B cell (primary cell): ENCODE measurements around the gene PFKFB1. TPM values are rescaled to one million over a fixed set of nuclear protein-coding genes. Genes with fewer than 3 reads are reported as not detected.

Experiments used
- ATAC-seq: fragments of 200-7000 bp; cut with Tn5 transposase; one replicate; pipeline ENCODE4 v1.10.0; 2021; ENCODE audit warnings: low read depth, mild to moderate bottlenecking, moderate number of reproducible peaks, moderate library complexity
- CTCF ChIA-PET: fragments of 350-600 bp; sonication (Branson Sonifier 250); formaldehyde crosslinking; loops from one replicate; lab custom pipeline; 2021; ENCODE audit warnings: antibody characterized with exemption, inconsistent platforms; lab: Charles Lee
- POLR2A ChIA-PET: fragments of 350-600 bp; sonication (Branson Sonifier 250); formaldehyde crosslinking; loops from one replicate; lab custom pipeline; 2021; ENCODE audit warnings: antibody characterized with exemption; lab: Charles Lee
- DNase-seq: peaks from one replicate; pipeline ENCODE4 v3.0.0; 2013
- H2AFZ ChIP-seq: 2 replicates; pipeline ENCODE4 v1.6.1; 2012; ENCODE audit warnings: mild to moderate bottlenecking, low read depth, low read length; ENCODE audit not compliant: insufficient read depth, poor library complexity, severe bottlenecking
- H3K27ac ChIP-seq, 2 donors: 1 replicate in 1 of 2; 2 replicates in 1 of 2; pipeline ENCODE4 v1.5.1; 2012 to 2013; ENCODE audit warnings: low read length in 2 of 2, mild to moderate bottlenecking in 2 of 2, moderate library complexity in 1 of 2
- H3K27me3 ChIP-seq, 4 experiments: fragments of 200-600 bp in 1 of 4; sonication (generic) in 1 of 4; replicated peaks in 1 of 4; 1 replicate in 2 of 4; 2 replicates in 2 of 4; pipeline versions ENCODE4 v1.6.1 to v1.7.0; 2013 to 2016; ENCODE audit warnings: low read length in 3 of 4, mild to moderate bottlenecking in 2 of 4, mixed read lengths in 1 of 4, moderate library complexity in 1 of 4; ENCODE audit not compliant: insufficient read depth in 4 of 4, control insufficient read depth in 3 of 4; ENCODE audit errors: control extremely low read depth in 1 of 4
- H3K36me3 ChIP-seq, 2 experiments: replicated peaks in 1 of 2; 1 replicate in 1 of 2; 2 replicates in 1 of 2; pipeline versions ENCODE4 v1.6.1 to v1.7.1; 2013; ENCODE audit warnings: low read length in 1 of 2; ENCODE audit not compliant: insufficient read depth in 2 of 2, control insufficient read depth in 1 of 2; ENCODE audit errors: control extremely low read depth in 1 of 2, extremely low read depth in 1 of 2
- H3K4me1 ChIP-seq, 2 donors: fragments of 200-600 bp in 1 of 2; sonication (generic) in 1 of 2; 1 replicate in 1 of 2; 2 replicates in 1 of 2; pipeline versions ENCODE4 v1.5.1 to v1.6.1; 2013 to 2017; ENCODE audit warnings: low read length in 2 of 2; ENCODE audit not compliant: control insufficient read depth in 2 of 2, insufficient read depth in 2 of 2
- H3K4me2 ChIP-seq: replicated peaks from 2 replicates; pipeline ENCODE3; 2012; ENCODE audit warnings: mild to moderate bottlenecking, low read depth, low read length; ENCODE audit not compliant: poor library complexity, severe bottlenecking
- H3K4me3 ChIP-seq, 5 experiments: fragments of 200-600 bp in 1 of 5; sonication (generic) in 1 of 5; 1 replicate in 3 of 5; 2 replicates in 2 of 5; pipeline versions ENCODE4 v1.5.1 to v1.7.0; 2011 to 2016; ENCODE audit warnings: low read length in 4 of 5, mild to moderate bottlenecking in 4 of 5, low read depth in 2 of 5, control low read depth in 1 of 5, moderate library complexity in 1 of 5; ENCODE audit not compliant: insufficient read depth in 1 of 5; ENCODE audit errors: control extremely low read depth in 1 of 5, extremely low read depth in 1 of 5
- H3K79me2 ChIP-seq: fragments of 200-600 bp; sonication (generic); one replicate; pipeline ENCODE4 v1.6.0; 2016; ENCODE audit warnings: low read length; ENCODE audit not compliant: control insufficient read depth, insufficient read depth
- H3K9ac ChIP-seq: fragments of 200-600 bp; sonication (generic); 2 replicates; pipeline ENCODE4 v1.6.1; 2017; ENCODE audit warnings: mild to moderate bottlenecking, low read length, moderate library complexity
- H3K9me3 ChIP-seq, 3 donors: one replicate each; pipeline versions ENCODE4 v1.6.1 to v1.7.1; 2013; ENCODE audit warnings: low read length in 2 of 3; ENCODE audit not compliant: control insufficient read depth in 2 of 3, insufficient read depth in 1 of 3; ENCODE audit errors: control extremely low read depth in 1 of 3
- H4K20me1 ChIP-seq: 2 replicates; pipeline ENCODE4 v1.6.0; 2012; ENCODE audit warnings: mild to moderate bottlenecking, low read length; ENCODE audit not compliant: insufficient read depth, control insufficient read depth, poor library complexity, severe bottlenecking
- H3K27ac Mint-ChIP-seq: one replicate; pipeline ENCODE4 v1.8.0; 2021; ENCODE audit warnings: mixed read lengths
- H3K27me3 Mint-ChIP-seq: one replicate; pipeline ENCODE4 v1.8.0; 2021; ENCODE audit warnings: mixed read lengths
- H3K4me1 Mint-ChIP-seq: one replicate; pipeline ENCODE4 v1.8.0; 2021; ENCODE audit warnings: mixed read lengths
- H3K4me3 Mint-ChIP-seq: one replicate; pipeline ENCODE4 v1.8.0; 2021; ENCODE audit warnings: mixed read lengths
- H3K9me3 Mint-ChIP-seq: one replicate; pipeline ENCODE4 v1.8.0; 2022; ENCODE audit warnings: mixed read lengths; ENCODE audit not compliant: insufficient read depth
- EZH2 ChIP-seq: IDR thresholded peaks from 2 replicates; pipeline ENCODE4 v1.6.1; 2012; ENCODE audit warnings: borderline replicate concordance, low read depth, mild to moderate bottlenecking, moderate library complexity, low read length; ENCODE audit not compliant: insufficient read depth, poor library complexity, severe bottlenecking
- WGBS: methylation state at CpG from one replicate; pipeline ENCODE4 v1.1.5; 2013; ENCODE audit warnings: missing lambda C conversion rate; ENCODE audit not compliant: insufficient coverage; 5-methylcytosine and 5-hydroxymethylcytosine counted together
- intact Hi-C: fragments of 100-400 bp; cut with micrococcal nuclease; formaldehyde crosslinking; loops from one replicate; pipeline ENCODE4 v1.10.0; 2022
- polyA plus RNA-seq: library from polyadenylated mRNA; depleted of rRNA; stranded (reverse); fragments of >200 nt; gene quantifications from 2 replicates; pipeline ENCODE4 v1.2.3, GENCODE V29; 2012
- total RNA-seq, 2 donors: library from RNA; stranded (reverse); fragments of 120-200 nt in 1 of 2; gene quantifications; 1 replicate in 1 of 2; 2 replicates in 1 of 2; pipeline versions ENCODE4 v1.2.3 to v1.2.4, GENCODE V29; 2013 to 2022
- TF ChIP-seq, protein P1 (sequence below): fragments of 200-600 bp; IDR thresholded peaks from one replicate; pipeline ENCODE4 v1.8.0; 2022; ENCODE audit warnings: antibody characterized with exemption, mild to moderate bottlenecking

Gene PFKFB1
- total and polyA plus RNA-seq, 2 donors (not counting 1 experiment from before 2014, with no cell fraction given) = 0.37 to 0.47 TPM

- Mint-ChIP-seq H3K27me3 (no peaks in the 10 kb centered on the region), H3K27ac (no peak overlapping the region), H3K4me1 (no peaks in the 10 kb centered on the region), H3K9me3 (no peaks in the 10 kb centered on the region), H3K4me3 (no peak overlapping the region)
- ATAC-seq (no peak), DNase-seq (no peak)
- Histone ChIP-seq H3K9me3 (no peaks in the 10 kb centered on the region), H2AFZ (no peak overlapping the region), H3K36me3 (no peaks in the 10 kb centered on the region), H3K27me3 (no peaks in the 10 kb centered on the region), H3K4me1 (no peaks in the 10 kb centered on the region), H3K79me2 (no peaks in the 10 kb centered on the region), H3K4me2 (no peak overlapping the region), H3K27ac (no peak overlapping the region), H3K9ac (no peak overlapping the region), H3K4me3 (no peak overlapping the region), H4K20me1 (no peaks in the 10 kb centered on the region)
- TF ChIP-seq, protein P1, sequence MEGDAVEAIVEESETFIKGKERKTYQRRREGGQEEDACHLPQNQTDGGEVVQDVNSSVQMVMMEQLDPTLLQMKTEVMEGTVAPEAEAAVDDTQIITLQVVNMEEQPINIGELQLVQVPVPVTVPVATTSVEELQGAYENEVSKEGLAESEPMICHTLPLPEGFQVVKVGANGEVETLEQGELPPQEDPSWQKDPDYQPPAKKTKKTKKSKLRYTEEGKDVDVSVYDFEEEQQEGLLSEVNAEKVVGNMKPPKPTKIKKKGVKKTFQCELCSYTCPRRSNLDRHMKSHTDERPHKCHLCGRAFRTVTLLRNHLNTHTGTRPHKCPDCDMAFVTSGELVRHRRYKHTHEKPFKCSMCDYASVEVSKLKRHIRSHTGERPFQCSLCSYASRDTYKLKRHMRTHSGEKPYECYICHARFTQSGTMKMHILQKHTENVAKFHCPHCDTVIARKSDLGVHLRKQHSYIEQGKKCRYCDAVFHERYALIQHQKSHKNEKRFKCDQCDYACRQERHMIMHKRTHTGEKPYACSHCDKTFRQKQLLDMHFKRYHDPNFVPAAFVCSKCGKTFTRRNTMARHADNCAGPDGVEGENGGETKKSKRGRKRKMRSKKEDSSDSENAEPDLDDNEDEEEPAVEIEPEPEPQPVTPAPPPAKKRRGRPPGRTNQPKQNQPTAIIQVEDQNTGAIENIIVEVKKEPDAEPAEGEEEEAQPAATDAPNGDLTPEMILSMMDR = no peak
- no peak for TF ChIP-seq EZH2
- 89% methylated on average over 2 of the region's 2 CpGs for WGBS
- ChIA-PET CTCF (no interaction called here), POLR2A (no interaction called here)
- intact Hi-C loops = no loop called here
Measured at GRCh38 chrX:55026840-55027239, 32.9 kb upstream of the PFKFB1 start.

DNA sequence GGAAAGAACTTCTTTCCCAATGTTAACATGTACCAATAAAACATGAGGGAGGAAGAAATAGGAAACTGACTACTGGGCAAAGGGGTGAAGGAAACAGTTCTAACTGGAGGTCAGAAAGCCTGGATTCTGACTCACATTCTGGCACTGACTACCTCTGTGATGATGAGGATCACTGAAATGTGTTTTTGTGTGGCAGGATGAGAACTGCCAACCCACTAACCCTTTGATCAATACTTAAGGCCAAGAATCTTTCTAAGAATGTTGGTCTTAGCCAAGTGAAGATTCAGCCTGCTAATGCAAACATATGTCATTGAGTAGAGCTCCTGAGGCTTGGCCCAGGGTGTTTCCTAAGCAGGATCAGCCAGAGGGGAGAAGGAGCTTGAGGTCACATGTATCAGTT is 32.2 kb upstream of the PFKFB1 start:
- H3K9ac ChIP-seq = no peak overlapping the region
- Mint-ChIP-seq H3K9me3 (no peaks in the 10 kb centered on the region), H3K27me3 (no peaks in the 10 kb centered on the region), H3K4me1 (no peaks in the 10 kb centered on the region), H3K27ac (no peak overlapping the region), H3K4me3 (no peak overlapping the region)
- no peaks in the 10 kb centered on the region for H3K4me1 ChIP-seq
- ATAC-seq = no peak
- CTCF ChIA-PET = no interaction called here
- intact Hi-C loops = no loop called here
- H3K9me3 ChIP-seq = no peaks in the 10 kb centered on the region
- no peaks in the 10 kb centered on the region for H4K20me1 ChIP-seq
- no peak overlapping the region for H3K4me2 ChIP-seq
- no peak overlapping the region for H3K4me3 ChIP-seq
- H2AFZ ChIP-seq = no peak overlapping the region
- POLR2A ChIA-PET = no interaction called here
- TF ChIP-seq, protein P1 = no peak
- TF ChIP-seq EZH2 = no peak
- H3K36me3 ChIP-seq = no peaks in the 10 kb centered on the region
- no peak overlapping the region for H3K27ac ChIP-seq
- no peaks in the 10 kb centered on the region for H3K79me2 ChIP-seq
- H3K27me3 ChIP-seq = no peaks in the 10 kb centered on the region
- no peak for DNase-seq
